H1 (cell line): ENCODE data around the gene FAAH. TPM values are rescaled to one million over a fixed set of nuclear protein-coding genes. Genes with fewer than 3 reads are reported as not detected.

Experiments
- EZH2 ChIP-seq: fragments of 200-600 bp; sonication (generic); IDR thresholded peaks from 2 replicates; pipeline ENCODE4 v1.7.1; 2012; ENCODE audit warnings: low read depth, mild to moderate bottlenecking, moderate library complexity, low read length, inconsistent platforms; ENCODE audit not compliant: severe bottlenecking
- TAF1 ChIP-seq: IDR thresholded peaks from 2 replicates; pipeline ENCODE4 v1.6.1; 2011; ENCODE audit warnings: mild to moderate bottlenecking, low read depth, low read length
- polyA plus RNA-seq, 7 experiments: library from polyadenylated mRNA; depleted of rRNA in 3 of 7; stranded (reverse) in 5 of 7; unstranded in 2 of 7; fragments of >200 nt in 5 of 7; fragments of 200-250 nt in 2 of 7; gene quantifications; 1 replicate in 5 of 7; 2 replicates in 1 of 7; 4 replicates in 1 of 7; pipeline versions ENCODE4 v1.2.1 to v1.2.3, GENCODE V29; 2011 to 2013; ENCODE audit warnings: missing spikeins in 2 of 7, mixed read lengths in 2 of 7
- total RNA-seq: library from RNA; stranded (reverse); fragmentation: NEBNext Ultra II Directional; extraction: Animal tissue kit (Norgen Biotek cat#: 25700); gene quantifications from 2 replicates; pipeline ENCODE4 v1.2.1, GENCODE V29; 2021

The FAAH gene
- total and polyA plus RNA-seq, 2 of the 8 experiments (the other 6 are each of a cell fraction or from before 2014, with no cell fraction given), result 41.2 to 47.3 TPM

DNA sequence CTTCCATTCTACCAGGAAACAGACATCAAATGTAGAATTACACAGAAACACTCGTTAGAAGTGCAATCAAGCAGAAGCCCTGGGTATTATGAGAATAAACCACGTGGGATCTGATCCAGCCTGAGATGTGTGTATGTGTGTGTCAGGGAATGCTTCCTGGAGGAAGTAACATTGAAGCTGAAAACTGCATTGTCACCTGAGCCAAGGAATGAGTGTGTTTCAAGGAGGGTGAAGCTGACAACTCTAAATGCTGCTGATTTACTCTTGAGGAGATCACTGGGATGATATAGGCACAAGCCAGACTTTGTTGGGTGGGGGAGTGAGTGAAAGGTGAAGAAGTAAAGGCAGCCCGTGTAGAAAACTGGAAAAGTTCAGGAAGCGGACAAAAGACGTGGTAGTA lies 27.6 kb downstream of the FAAH start (continued):
- TF ChIP-seq EZH2 (no peak), TAF1 (no peak)
